VCaP (cell line): Measurements from ENCODE around the gene LRIG2.
"Not testable (repeated sequence)": the region's sequence is repeated elsewhere in the genome, so short reads cannot be mapped to it uniquely, and the experiment has no call there.

Source experiments
- H3K27ac ChIP-seq: fragments of 450-650 bp; 2 replicates; pipeline ENCODE4 v1.5.1; 2017
- CTCF ChIP-seq: fragments of 450-650 bp; conservative IDR thresholded peaks from 2 replicates; pipeline ENCODE4 v1.5.1; 2017; ENCODE audit warnings: mild to moderate bottlenecking, moderate library complexity

Gene LRIG2

GRCh38 chr1:113153116-113153803 lies 80.3 kb downstream of the LRIG2 start:
- TF ChIP-seq CTCF: no peak
- H3K27ac ChIP-seq: no peak overlapping the region

- TF ChIP-seq CTCF: no peak
- H3K27ac ChIP-seq: no peak overlapping the region
Measured at GRCh38 chr1:113156368-113156767, 83.4 kb downstream of the LRIG2 start.

DNA sequence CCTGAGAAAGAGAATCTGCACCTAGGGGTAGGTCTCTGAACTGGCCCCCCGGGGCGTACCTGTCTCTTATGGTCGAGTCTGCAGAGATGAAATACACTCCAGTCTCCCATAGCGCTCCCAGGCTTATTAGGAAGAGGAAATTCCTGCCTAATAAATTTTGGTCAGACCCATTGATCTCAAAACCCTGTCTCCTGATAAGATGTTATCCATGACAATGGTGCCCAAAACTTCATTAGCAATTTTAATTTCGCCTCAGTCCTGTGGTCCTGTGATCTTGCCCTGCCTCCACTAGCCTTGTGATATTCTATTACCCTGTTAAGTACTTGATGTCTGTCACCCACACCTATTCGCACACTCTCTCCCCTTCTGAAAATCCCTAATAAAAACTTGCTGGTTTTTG lies 85.7 kb downstream of the LRIG2 start:
- H3K27ac ChIP-seq: not testable (repeated sequence)

DNA sequence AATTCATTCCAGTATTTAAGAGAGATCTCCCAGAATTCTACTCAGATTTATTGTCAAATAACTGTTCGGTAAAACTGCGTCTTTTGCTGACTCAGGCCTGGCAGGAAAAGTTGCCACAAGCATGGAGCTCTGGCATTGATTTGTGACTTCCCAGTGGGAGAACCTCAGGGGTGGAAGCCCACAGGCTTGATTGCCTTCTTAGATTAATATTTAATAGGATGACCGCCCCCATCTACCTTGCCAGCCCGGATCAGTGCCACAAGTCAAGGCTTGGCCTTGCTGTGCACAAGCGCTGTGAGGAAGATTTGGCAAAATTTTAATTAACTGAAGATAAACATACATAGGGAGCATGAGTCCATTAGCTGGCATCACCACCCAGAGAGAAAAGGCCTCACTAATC lies 93.5 kb downstream of the LRIG2 start:
- H3K27ac ChIP-seq: no peak overlapping the region
- TF ChIP-seq CTCF: no peak

- H3K27ac ChIP-seq: no peak overlapping the region
- no peak for TF ChIP-seq CTCF
Measured at GRCh38 chr1:113168946-113169345, 95.9 kb downstream of the LRIG2 start.

DNA sequence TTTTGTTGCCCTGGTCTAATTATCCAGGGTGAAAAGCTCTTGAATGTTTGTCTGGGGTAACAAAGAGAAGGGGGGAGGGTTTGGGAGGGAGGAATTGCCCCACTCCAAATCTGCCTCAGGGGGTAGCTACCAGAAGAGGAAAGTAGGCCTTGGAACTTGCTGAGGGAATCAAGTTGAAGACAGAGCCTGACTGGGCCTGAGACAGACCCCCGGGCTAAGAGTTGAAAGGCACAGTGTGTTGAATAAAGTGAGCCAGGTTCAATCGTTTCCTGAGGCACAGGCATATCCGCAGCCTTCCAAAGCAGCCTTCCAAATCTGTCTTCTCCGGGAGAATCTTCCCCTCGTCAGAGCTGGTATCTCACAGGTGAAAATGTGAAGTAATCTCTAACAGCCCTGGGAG lies 96.6 kb downstream of the LRIG2 start:
- TF ChIP-seq CTCF: no peak
- H3K27ac ChIP-seq: no peak overlapping the region

- no peak for TF ChIP-seq CTCF
- no peak overlapping the region for H3K27ac ChIP-seq
Measured at GRCh38 chr1:113170519-113170918, 97.5 kb downstream of the LRIG2 start.

DNA sequence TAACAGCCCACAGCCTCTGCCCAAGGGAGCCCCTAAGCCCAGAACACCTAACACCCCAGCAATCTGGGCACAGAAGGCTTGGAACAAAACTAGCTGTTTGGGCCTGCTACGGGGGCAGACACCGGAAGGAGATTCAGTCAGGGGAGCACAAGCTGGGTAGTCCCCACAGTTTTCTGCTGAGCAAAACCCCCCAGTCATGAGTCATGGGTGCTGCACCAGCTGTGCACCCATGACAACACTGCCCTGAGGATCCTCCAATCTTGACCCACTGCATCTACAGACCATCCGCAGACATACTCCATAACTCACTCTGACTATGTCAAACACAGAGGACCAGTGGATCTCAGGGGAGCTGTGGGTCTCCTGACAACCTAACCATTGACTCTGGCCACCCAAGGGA lies 105.1 kb downstream of the LRIG2 start:
- H3K27ac ChIP-seq: no peak overlapping the region
- no peak for TF ChIP-seq CTCF
